ENCODE measurements around the gene PARD3.

Gene PARD3

DNA sequence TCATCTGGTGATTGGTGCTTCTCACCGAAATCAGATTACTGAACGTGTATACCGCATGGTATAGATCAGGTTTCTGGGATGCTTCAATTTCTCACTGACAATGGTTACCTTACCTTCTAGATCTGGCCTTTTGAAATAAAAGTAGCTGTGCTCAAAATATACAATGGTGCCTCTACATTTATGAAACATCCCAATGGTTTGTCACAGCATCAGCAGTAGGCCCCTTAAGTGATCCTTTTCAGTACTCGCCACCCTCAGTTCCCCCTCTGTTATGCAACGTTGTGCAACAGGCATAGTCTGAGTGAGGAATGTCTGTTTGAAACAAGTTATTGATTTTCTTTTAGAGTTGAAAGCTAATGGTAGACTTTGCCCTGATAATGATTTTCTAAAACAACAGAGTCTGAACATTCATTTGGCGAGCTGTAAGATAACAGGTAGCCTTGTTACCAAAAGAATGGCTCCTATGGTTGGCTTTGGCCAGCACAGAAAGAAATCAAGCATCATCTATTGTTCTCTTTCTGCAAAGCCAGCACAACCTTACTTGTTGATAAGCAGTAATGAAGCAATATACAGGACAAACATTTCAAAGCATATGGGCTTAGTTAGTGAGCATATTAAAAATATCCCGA lies 693.9 kb downstream of the PARD3 start:
- no peak overlapping the region for H3K27ac Mint-ChIP-seq
- DNase-seq (ENCODE audit: low spot score in 2 of 2), result no peak
- H3K36me3 Mint-ChIP-seq, result no peaks in the 10 kb centered on the region
- H3K9me3 Mint-ChIP-seq, result no peaks in the 10 kb centered on the region
- H3K4me1 Mint-ChIP-seq, result no peaks in the 10 kb centered on the region
- no peak for ATAC-seq
- H3K4me3 Mint-ChIP-seq, result no peak overlapping the region

DNA sequence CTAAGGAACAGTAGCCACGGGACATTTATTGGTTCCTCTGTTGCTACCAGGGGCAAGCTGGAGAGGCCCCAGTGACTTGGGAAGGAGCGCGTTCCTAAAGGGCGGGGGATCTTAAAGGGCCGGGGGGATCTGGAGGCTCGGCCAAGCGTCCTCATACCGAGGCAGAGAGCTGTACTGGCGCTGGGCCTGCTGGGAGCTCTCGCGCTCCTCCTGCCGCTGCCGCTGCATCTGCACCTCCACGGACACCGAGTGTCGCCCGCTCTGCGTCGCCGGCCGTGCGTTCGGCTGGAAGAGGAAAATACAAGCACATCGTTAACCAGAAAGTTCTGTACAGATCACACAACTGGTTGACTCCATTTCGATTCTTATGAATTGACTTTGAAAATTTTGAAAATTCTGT lies 695.6 kb downstream of the PARD3 start:
- Mint-ChIP-seq H3K4me3 (no peak overlapping the region), H3K27ac (no peak overlapping the region), H3K4me1 (no peaks in the 10 kb centered on the region), H3K9me3 (no peaks in the 10 kb centered on the region), H3K36me3 (no peaks in the 10 kb centered on the region)
- ATAC-seq (no peak), DNase-seq (ENCODE audit: low spot score in 2 of 2) (no peak)

DNA sequence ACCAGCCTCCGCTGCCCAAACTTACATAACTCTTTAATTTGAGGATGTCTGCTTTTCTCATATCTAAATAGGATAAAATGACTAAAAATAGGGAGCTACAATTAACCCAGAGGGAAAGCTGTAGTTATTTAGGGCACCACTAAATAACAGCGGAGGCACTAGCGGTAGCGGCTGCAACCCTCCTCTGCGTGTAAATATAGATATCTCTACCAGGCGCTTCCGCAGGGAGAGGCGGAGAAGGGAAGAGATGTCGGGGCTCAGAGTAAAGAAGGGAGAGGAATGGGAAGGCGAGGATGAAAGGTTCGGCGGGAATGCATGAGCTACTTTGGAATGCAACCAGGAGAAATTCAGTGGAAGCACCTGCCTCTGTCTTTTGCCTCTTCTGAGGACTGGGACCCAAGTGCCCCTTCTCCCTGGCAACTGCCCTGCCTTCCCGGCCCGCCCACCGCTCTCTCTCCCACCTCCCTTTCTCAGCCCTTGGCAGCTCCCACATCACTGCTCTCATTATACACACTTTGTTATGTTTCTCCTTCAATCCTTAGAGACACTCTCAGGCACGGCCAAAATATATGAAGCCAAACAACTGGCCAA lies 698.3 kb downstream of the PARD3 start:
- ATAC-seq, result no peak
- H3K4me1 Mint-ChIP-seq, result no peaks in the 10 kb centered on the region
- no peak overlapping the region for H3K4me3 Mint-ChIP-seq
- H3K9me3 Mint-ChIP-seq, result no peaks in the 10 kb centered on the region
- H3K36me3 Mint-ChIP-seq, result no peaks in the 10 kb centered on the region
- H3K27ac Mint-ChIP-seq, result no peak overlapping the region
- no peak for DNase-seq (ENCODE audit: low spot score in 2 of 2)

DNA sequence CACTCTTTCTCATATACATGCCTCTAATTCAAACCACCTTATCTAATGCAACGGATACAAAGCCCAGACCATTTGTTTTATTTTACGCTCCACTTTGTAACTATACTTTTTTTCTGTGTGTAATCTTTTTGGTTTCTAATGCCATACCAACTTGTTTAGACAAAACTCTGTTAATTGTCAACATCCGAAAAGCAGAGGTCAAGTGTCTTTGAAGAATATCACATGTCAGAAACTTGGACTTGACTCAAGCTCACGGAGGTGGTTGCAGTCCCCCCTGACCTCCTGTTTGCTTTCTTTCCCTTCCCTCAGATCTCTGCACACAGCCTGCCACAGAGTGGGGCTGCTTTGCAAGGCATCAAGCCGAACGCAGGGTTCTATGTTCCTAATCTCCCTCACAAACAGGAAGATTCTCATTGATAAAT lies 698.9 kb downstream of the PARD3 start:
- H3K27ac Mint-ChIP-seq, result no peak overlapping the region
- no peaks in the 10 kb centered on the region for H3K4me1 Mint-ChIP-seq
- no peaks in the 10 kb centered on the region for H3K36me3 Mint-ChIP-seq
- H3K4me3 Mint-ChIP-seq, result no peak overlapping the region
- H3K9me3 Mint-ChIP-seq, result no peaks in the 10 kb centered on the region
- ATAC-seq (no peak), DNase-seq (ENCODE audit: low spot score in 2 of 2) (no peak)

DNA sequence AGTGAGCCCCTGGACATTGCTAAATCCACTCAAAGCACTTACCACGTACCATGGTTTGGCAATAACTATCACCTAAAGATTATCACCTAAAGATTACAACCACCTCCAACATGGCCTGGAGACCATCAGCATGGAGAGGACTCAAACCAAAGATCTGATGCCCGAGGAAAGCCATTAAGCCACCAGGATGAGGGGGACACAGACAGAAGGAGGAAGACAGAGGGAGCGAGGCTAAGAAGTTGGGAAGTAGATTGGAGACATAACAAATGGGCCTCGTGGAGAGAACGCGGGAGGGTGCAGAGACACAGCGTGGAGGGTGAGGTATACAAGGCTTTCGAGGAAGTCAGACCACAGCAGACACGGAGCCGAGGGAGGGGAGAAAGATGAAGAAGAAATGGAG lies 700.2 kb downstream of the PARD3 start:
- ATAC-seq (no peak), DNase-seq (ENCODE audit: low spot score in 2 of 2) (no peak)
- Mint-ChIP-seq H3K4me3 (no peak overlapping the region), H3K4me1 (no peaks in the 10 kb centered on the region), H3K9me3 (no peaks in the 10 kb centered on the region), H3K36me3 (no peaks in the 10 kb centered on the region), H3K27ac (no peak overlapping the region)

DNA sequence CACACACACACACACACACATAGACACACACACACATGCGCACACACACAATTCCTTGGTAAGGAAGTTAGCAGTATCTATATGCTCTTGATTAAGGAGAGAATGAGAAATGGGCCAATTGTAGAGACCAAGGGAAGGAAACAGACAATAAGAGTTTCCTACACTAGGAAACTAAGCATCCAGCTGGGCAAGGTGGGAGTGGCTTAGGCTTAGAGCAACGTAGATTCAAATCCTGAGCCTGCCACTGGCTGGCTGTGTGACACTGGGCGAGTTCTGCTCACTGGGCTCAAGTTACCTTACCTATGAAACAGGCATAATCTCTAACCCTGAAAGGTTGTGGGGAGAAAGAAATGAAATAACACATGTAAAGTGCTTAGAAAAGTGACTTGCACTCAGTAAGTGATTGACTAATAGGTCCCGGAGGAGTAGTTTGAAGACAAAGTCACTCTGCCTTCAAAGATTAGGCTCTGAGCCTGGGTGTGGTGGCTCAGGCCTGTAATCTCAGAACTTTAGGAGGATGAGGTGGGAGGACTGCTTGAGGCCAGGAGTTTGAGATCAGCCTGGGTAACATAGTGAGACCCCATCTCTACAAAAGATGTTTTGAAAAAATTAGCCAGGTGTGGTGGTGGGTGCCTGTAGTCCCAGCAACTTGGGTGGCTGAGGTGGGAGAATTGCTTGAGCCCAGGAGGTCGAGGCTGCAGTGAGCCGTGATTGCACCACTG lies 701.4 kb downstream of the PARD3 start:
- no peaks in the 10 kb centered on the region for H3K9me3 Mint-ChIP-seq
- H3K4me1 Mint-ChIP-seq, result no peaks in the 10 kb centered on the region
- ATAC-seq (no peak), DNase-seq (ENCODE audit: low spot score in 2 of 2) (no peak)
- no peak overlapping the region for H3K27ac Mint-ChIP-seq
- H3K36me3 Mint-ChIP-seq, result no peaks in the 10 kb centered on the region
- H3K4me3 Mint-ChIP-seq, result no peak overlapping the region

DNA sequence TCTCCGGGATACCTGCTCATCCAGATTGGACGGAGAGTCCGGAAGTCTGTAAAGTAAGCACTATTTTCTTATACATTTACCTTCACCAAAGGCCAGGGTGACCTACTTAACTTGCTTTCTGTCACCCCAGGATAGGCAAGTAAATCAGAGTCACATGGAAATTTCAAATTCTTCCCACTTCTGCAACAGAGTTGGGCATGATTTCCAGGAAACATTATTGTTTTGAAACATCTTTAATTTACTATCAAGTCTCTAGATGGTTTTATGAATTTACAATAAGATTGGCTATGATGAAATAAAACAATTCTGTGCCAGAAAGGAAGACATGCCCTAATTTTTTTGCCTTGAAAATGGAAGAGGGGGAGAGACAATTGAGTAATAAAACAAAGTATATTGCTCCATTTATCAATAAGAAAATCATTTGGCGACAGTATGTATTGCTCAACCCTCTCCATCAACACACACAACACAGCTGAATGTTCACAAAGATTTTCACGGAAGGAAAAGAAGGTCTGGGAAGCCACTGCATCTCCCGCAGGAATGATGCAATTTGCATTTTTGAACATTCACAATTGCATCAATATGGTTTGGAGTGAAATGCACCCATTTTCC lies 702.8 kb downstream of the PARD3 start:
- Mint-ChIP-seq H3K27ac (no peak overlapping the region), H3K4me1 (no peaks in the 10 kb centered on the region), H3K4me3 (no peak overlapping the region), H3K36me3 (no peaks in the 10 kb centered on the region), H3K9me3 (no peaks in the 10 kb centered on the region)
- DNase-seq (ENCODE audit: low spot score in 2 of 2), result no peak
- ATAC-seq, result no peak

DNA sequence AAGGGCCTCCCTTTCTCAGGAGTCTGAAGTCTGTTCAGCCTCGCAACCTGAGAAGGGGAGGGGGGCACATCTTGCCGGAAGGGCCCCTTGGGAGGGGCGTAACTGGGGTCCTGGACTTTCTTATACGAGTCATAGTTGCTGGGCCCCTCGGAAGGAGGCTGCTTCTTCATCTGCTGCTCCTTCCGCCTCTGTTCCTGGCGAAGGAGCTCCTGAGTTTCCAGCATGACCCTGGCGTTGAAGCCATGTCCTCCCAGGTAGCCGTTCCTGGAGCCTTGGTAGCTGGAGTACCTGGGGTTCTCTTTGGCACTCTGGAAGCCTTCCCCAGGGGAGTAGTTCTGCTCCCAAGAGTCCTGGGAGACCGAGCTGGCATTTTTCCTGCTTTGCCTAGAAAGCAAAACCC lies 703.9 kb downstream of the PARD3 start:
- DNase-seq (ENCODE audit: low spot score in 2 of 2), result no peak
- Mint-ChIP-seq H3K9me3 (no peaks in the 10 kb centered on the region), H3K36me3 (no peaks in the 10 kb centered on the region), H3K4me1 (no peaks in the 10 kb centered on the region), H3K27ac (no peak overlapping the region), H3K4me3 (no peak overlapping the region)
- ATAC-seq, result no peak

DNA sequence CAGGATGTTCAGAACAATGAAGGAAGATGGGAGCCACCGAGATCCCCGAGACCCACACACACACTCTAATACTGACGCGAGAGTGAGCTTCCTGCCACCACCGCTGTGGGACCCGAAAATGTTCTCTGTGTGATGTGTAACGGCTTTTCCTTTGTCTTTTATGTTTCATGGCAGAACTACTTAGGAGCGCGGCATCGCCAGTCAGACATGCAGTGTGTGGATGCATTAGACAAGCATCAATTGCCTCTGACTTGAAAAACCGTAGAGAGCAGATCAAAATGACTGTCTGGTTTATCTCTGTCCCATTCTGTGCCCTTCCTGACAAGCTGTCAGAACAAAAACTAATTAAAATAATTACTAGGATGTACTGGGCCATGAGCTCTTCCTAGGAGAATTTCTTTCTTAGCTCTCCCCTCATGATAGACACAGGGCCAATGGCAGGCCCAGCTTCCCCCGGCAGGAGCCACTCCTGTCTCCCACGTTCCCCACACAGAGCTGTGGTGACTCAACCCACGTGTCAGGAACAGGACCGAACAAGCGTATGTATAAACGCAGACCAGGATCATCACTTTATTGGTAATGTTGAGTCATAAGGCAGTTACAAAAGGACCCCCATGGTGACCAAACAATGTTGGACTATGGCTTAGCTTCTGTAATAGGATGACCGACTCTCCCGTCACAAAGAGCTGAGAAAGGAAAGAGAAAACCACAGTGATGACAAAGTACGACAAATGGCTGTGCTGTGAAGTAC lies 705.0 kb downstream of the PARD3 start:
- no peak for ATAC-seq
- no peaks in the 10 kb centered on the region for H3K36me3 Mint-ChIP-seq
- no peaks in the 10 kb centered on the region for H3K4me1 Mint-ChIP-seq
- H3K27ac Mint-ChIP-seq, result no peak overlapping the region
- H3K9me3 Mint-ChIP-seq, result no peaks in the 10 kb centered on the region
- DNase-seq (ENCODE audit: low spot score in 2 of 2), result no peak
- no peak overlapping the region for H3K4me3 Mint-ChIP-seq

DNA sequence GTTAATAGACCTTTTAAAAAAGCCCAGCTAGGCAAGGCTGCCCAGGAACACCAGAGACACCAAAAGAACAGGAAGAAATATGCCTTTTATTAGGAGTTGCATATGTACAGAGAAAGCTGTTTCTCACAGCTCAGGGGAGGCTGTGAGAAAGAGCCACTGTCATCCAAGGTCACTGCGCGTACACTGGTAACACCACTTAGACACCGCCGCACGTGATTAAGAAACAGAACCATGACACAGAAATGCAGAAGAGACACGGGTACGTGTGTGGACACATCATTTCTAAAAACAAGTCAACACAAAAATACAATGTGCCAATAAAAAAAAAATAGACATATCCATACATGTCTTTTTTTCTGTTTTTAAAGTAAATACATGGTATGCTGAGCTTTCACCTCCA lies 705.6 kb downstream of the PARD3 start:
- ATAC-seq, result no peak

DNA sequence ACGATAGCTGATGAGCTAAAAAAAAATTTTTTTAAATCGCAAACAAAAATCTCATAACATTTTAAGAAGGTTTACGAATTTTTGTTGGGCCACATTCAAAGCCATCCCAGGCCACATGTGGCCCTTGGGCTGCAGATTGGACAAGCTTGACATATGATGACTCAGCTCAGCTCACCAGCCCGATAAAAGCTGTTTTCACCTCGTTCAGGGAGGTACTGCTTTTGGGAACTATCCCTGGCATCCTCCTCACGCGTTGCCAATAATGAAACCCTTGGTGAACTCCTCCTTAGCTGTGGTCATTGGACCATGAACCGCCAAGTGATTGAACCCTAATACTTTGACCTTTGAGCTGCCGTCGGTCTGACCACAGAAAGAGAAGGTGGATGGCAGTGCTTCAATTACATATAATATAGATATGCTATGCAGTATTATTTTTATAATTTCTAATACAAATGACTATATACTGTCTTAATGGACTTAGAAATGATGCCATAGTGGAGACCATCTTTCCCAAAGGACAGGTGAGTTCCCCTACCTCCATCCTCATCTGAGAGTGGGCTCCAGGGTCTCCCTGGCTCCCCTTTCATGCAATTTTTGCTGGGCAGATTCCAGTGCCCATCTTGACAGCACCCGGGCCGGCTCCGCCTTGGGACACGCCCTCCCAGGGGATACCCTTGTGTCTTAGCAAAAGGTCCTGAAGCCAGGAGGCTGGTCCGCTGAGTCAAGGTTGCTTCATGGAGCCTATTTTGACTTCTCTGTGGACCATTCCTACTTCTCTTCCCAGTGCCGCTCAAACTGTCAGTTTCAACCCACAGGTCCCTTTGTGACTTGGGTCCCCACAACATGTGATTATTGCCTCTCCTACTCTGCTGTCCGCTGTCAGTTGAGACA lies 707.2 kb downstream of the PARD3 start:
- no peak for DNase-seq (ENCODE audit: low spot score in 2 of 2)
- Mint-ChIP-seq H3K4me3 (no peak overlapping the region), H3K36me3 (no peaks in the 10 kb centered on the region), H3K27ac (no peak overlapping the region), H3K4me1 (no peaks in the 10 kb centered on the region), H3K9me3 (no peaks in the 10 kb centered on the region)
- no peak for ATAC-seq

More for the DNA sequence above, 705.6 kb downstream of the PARD3 start:
- Mint-ChIP-seq H3K27ac (no peak overlapping the region), H3K4me3 (no peak overlapping the region), H3K36me3 (no peaks in the 10 kb centered on the region), H3K4me1 (no peaks in the 10 kb centered on the region), H3K9me3 (no peaks in the 10 kb centered on the region)
- DNase-seq (ENCODE audit: low spot score in 2 of 2), result no peak

DNA sequence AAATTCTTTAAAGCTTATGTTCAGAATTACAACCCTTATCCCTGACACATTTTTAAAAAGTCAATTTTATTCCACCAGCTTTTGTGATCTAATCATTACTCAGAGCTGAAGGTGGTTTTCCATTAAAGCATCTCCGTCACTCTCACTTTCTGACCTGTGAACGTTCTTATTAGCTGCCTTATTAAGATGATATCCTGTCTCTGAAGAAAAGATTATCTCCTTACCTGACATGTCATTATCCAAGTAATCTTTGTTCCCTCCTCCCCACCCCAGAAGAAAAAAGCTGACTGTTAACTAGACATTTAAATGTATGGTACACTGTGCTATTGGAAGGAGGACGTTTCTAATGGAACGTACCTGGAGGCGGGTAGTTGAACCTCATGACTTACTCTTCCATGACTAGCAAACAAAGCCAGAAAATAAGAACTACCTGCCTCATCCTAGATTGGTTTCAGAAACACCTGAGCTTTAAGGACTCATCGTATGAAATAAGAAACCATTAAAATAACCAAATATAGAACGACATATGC lies 708.7 kb downstream of the PARD3 start:
- no peak for ATAC-seq
- H3K9me3 Mint-ChIP-seq, result peaks cover 4% of the 10 kb centered on the region
- no peak overlapping the region for H3K4me3 Mint-ChIP-seq
- DNase-seq (ENCODE audit: low spot score in 2 of 2), result no peak
- H3K4me1 Mint-ChIP-seq, result no peaks in the 10 kb centered on the region
- no peak overlapping the region for H3K27ac Mint-ChIP-seq
- H3K36me3 Mint-ChIP-seq, result no peaks in the 10 kb centered on the region

DNA sequence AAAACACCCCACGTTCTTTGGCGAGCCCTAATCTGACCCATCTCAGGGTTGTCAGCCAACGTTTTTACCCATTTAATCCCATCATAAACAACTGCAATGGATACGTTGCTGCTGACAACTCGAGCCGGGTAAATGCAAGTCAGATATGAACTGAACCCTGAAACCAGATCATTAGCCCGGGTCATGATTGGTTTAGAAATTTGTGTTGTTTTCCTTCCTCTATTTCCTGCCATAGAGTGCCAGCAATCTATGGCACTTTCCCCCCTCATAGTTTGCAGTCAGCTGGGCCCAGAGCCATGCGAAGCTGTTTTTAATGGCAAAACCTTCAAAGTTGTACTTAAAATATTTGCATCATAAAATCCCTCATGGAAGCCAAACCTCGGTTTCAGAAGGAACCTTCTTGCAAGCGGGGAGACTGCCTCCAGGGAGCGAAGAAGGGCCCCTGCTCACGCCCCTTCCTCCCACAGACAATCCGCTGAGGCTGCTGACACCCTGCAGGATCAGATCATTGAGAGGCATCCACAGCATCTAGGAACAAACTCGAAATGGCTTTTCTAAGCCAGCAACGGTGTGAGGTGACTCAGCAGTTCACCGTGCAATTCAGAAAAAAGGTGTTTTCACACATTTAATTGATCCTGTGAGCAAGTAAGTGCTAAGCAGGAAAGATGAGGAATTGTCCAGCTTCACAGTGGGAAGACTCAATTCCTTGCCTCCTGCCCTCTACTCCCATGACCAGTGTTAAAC lies 710.1 kb downstream of the PARD3 start:
- ATAC-seq (no peak), DNase-seq (ENCODE audit: low spot score in 2 of 2) (no peak)
- Mint-ChIP-seq H3K4me3 (no peak overlapping the region), H3K36me3 (no peaks in the 10 kb centered on the region), H3K4me1 (no peaks in the 10 kb centered on the region), H3K27ac (no peak overlapping the region), H3K9me3 (peaks cover 5% of the 10 kb centered on the region)

Measured in stimulated activated effector memory CD8-positive, alpha-beta T cell treated with anti-CD3 and anti-CD28 coated beads, Interleukin-12 subunit alpha, Interleukin-12 subunit beta, amount 100 ng/mL, for 72 hours (primary cell).